Activated naive CD4-positive, alpha-beta T cell treated with anti-CD3 and anti-CD28 coated beads, Interleukin-2, amount 50 U/mL, for 72 hours (primary cell): Measurements from ENCODE around the gene UCP3. TPM values are rescaled to one million over a fixed set of nuclear protein-coding genes. Genes with fewer than 3 reads are reported as not detected.
"Not testable (repeated sequence)": the region's sequence is repeated elsewhere in the genome, so short reads cannot be mapped to it uniquely, and the experiment has no call there.

Experiments used
- ATAC-seq, 2 donors: fragments of 150-1000 bp; cut with Tn5 transposase; 2 replicates each; pipeline ENCODE4 v1.10.0; 2021; ENCODE audit warnings: mild to moderate bottlenecking in 2 of 2, moderate library complexity in 2 of 2
- DNase-seq, 2 donors: peaks; one replicate each; pipeline ENCODE4 v3.0.0; 2021 to 2022; ENCODE audit warnings: low spot score in 2 of 2
- H3K27ac Mint-ChIP-seq, 2 donors: one replicate each; pipeline ENCODE4 v1.8.0; 2022; ENCODE audit warnings: mild to moderate bottlenecking in 2 of 2, mixed read lengths in 2 of 2
- H3K36me3 Mint-ChIP-seq, 2 donors: one replicate each; pipeline ENCODE4 v1.8.0; 2022; ENCODE audit warnings: mixed read lengths in 2 of 2
- H3K9me3 Mint-ChIP-seq, 2 donors: one replicate each; pipeline ENCODE4 v1.8.0; 2022; ENCODE audit warnings: mixed read lengths in 2 of 2
- total RNA-seq, 2 donors: library from RNA; stranded (reverse); gene quantifications; one replicate each; pipeline ENCODE4 v1.2.3, GENCODE V29; 2022

The UCP3 gene
- total RNA-seq, 2 donors from 2014 or later, result 1.5 to 2.7 TPM

DNA sequence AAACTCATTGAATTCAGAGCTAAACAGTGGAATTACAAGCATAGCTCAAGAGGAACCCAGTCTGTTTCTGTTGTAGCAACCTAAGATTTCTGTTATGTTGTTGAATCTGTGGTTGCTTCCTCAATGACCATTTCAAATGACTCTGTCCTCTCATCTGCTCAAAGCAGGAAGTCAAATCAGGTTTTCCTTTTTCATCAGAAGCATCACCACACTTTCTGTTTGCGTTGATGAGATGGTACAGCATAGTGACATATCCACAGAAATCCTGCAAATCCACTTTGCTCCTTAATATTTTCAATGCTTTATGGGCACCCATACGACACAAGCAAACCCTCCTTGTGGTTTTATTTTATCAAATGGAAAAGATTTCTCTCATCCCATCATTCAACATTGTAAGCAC lies 13.6 kb downstream of the UCP3 start:
- no peak for DNase-seq
- Mint-ChIP-seq H3K9me3 (no peaks in the 10 kb centered on the region), H3K36me3 (no peaks in the 10 kb centered on the region), H3K27ac (peak overlapping the region; percentile 94 to 99)
- ATAC-seq, result peak; percentile 82 to 87

DNA sequence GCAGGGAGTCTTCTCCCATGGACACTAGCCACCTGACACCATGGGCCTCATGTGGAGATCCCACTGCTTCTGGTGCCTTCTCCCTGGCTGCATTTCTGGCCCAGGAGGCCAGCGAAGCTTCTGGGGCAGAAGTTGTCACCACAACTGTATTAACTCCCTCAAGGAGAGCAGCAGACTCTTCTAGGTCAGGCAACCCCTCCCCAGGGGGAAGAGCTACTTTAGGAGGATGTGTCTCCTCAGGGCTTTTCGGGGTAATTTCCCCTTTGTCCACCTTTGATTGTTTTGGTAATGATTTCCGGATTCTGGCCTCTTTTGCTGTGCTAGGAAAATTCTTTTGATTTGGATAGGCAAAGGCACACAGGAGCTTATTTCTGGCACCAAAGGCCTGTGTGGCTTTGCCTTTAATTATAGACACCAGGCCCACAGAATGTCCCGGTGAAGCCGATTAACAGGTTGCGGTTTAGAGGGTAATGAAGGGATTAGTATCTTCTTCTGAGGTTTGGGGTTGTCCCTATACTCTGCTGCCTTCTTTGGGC lies 17.3 kb downstream of the UCP3 start:
- H3K9me3 Mint-ChIP-seq, result no peaks in the 10 kb centered on the region
- no peaks in the 10 kb centered on the region for H3K36me3 Mint-ChIP-seq
- ATAC-seq, result no peak
- no peak for DNase-seq
- peak overlapping the region in 1 of 2 donors; percentile 99 for H3K27ac Mint-ChIP-seq

DNA sequence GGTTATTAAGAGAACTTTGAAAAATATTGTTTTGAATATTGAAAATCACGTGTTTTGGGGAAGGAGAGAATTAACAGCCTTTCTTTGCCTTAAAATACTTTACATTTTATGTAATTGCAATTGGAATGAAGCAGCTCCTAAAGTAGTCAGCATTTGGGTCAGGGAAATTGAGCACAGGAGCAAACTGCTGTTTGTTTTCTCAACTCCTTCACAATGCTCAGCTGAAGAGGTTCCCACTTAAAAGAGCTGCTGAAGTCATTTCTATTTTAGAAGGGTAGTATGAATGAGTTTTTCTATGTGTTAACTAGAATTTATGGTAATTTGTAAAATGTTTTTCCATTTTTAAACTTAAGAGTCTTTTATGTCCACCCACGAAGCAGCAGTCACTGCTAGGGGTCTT lies 18.2 kb downstream of the UCP3 start:
- Mint-ChIP-seq H3K36me3 (no peaks in the 10 kb centered on the region), H3K9me3 (no peaks in the 10 kb centered on the region), H3K27ac (peak overlapping the region in 1 of 2 donors; percentile 99)
- no peak for DNase-seq
- ATAC-seq, result no peak

DNA sequence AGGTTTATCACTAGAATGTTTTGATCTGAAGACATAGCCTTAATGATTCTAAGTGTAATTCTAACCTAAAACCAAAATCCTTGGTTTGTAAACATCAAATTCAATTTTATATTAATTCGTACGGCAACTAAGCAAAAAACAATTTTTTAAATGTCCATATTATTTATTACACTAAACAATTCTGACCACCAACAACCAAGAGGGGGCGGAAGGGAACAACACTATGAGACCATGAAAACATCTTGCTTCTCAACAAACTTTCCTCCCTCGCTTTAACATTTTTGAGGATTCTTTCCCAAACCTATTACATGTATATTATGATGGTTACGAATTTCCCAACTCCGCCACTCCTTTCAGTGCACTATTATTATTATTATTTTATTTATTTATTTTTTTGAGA lies 19.7 kb downstream of the UCP3 start:
- H3K27ac Mint-ChIP-seq, result no peak overlapping the region
- no peaks in the 10 kb centered on the region for H3K9me3 Mint-ChIP-seq
- H3K36me3 Mint-ChIP-seq, result no peaks in the 10 kb centered on the region
- no peak for DNase-seq
- ATAC-seq, result no peak

GRCh38 chr11:73988227-73988626 lies 20.7 kb downstream of the UCP3 start:
- no peak for DNase-seq
- no peak for ATAC-seq
- no peak overlapping the region for H3K27ac Mint-ChIP-seq
- no peaks in the 10 kb centered on the region for H3K9me3 Mint-ChIP-seq
- peaks cover 5 to 7% of the 10 kb centered on the region in 2 donors for H3K36me3 Mint-ChIP-seq

DNA sequence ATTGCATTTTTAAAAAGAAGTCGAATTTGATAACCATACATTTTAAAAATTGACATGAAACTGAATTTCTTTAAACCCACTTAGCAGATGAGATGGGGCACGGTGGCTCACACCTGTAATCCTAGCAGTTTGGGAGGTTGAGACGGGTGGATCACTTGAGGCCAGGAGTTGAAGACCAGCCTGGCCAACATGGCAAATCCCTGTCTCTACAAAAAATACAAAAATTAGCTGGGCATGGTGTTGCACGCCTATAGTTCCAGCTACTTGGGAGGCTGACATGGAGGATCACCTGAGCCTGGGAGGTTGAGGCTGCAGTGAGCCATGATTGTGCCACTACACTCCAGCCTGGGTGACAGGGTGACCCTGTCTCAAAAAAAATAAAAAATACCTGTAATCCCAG lies 23.2 kb downstream of the UCP3 start:
- DNase-seq, ATAC-seq, H3K9me3 Mint-ChIP-seq: not testable (repeated sequence)
- H3K36me3 Mint-ChIP-seq, result peaks cover 31% of the 10 kb centered on the region in 2 donors
- H3K27ac Mint-ChIP-seq, result peak overlapping the region; percentile 88 to 100

DNA sequence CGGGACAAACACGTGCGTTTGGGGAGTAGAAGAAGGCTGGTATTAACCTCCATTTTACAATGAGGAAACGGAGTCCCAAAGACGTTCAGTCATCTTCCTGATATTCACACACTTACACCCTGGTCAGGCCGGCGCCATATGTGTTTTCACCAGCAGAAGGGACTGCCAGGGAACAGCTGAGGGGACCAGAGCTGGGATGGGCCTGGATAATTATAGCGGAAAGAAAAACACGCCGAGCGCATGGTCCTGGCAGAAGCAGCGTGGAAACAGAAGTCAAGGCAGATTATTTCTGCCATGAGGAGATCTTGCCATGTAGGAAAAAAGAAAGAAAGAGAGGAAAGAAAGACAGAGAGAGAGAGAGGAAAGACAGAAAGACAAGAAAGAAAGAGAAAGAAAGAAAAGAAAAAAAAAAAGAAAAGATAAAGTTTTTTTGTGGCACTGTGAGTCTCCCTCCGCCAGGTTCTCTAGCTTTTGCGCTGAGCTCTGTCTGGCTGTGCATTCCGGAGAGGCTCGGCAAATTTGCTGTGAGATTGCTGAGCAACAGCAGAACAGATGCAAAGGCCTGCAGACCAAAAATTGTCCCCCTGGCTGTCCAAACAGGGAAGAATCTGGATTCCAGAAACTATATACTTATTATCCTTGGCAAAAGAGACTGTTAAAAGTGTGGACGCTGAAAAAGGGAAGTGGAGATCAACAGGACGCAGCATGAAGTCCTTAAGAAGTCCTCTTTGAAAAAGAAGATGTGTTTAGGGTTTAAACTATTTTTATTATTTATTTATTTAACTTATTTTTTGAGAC lies 24.9 kb downstream of the UCP3 start:
- Mint-ChIP-seq H3K36me3 (peaks cover 43 to 47% of the 10 kb centered on the region in 2 donors), H3K9me3 (no peaks in the 10 kb centered on the region), H3K27ac (peak overlapping the region; percentile 100)
- DNase-seq (no peak), ATAC-seq (no peak)

DNA sequence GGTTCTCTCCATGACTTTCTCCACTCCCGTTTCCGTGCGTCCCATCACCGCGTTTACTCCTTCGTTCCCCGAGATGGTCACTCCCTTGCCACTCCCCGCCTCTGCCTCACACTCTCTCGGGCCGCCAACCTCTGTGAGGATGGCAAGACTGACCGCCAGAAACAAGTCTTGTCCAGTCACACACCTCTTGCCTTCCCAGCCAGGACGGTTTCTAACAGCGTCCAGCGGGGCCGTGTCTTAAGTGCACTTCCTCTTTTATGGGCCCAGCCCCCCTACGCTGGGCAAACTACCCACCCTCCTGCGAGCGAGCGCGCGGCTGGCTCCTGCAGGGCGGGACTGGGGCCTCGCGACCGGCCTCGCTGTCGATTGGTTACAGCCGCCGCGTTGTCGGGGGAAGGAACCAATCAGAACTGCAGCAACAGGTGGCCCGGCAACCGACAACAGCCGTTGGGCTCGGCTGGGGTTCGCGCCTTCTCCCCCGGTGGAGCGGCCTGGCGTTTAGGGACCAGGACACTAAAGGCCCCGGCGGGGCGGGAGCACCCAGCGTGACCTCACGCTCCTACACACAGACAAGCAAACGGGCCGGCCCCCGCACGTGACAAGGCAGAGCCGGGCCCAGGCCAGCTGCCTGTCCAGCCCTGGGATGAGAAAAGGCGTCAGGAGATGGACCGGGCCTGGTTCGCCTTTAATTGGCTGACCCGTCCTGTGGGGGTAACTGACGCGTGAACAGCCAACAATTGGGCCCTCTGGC lies 25.7 kb downstream of the UCP3 start:
- Mint-ChIP-seq H3K36me3 (peaks cover 50 to 55% of the 10 kb centered on the region in 2 donors), H3K9me3 (no peaks in the 10 kb centered on the region), H3K27ac (peak overlapping the region; percentile 100)
- peak; percentile 91 to 96 for DNase-seq
- peak; percentile 80 to 84 for ATAC-seq

DNA sequence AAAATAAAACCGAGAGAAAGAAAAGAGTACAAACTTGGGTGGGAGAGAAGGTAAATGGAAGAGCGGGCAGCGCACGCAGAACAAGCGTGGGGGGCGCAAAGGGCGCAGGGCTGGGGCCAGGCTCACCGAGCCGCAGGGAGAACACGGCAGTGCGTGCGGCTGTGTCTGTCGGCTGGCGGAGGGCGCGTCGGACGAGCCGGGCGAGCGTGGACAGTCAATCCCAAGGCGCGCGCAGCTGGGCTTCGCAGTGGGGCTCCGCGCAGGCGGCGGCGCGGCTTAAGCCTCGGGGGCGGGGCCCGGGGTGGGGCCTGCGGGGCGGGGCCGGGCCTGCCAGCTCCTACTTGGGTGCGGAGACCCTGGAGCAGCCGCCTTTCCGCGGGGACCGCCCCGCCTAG lies 26.3 kb downstream of the UCP3 start, which contains the start of gene UCP2:
TSS of gene UCP2 (minus strand) at position 249 of the 395 bp plus-strand sequence. CDS start 4,465 bp downstream, outside the sequence.
- DNase-seq (peak; percentile 89 to 90), ATAC-seq (peak; percentile 69 to 74)
- H3K27ac Mint-ChIP-seq, result peak within 1 kb of the TSS; percentile 100
- peaks cover 56 to 61% of the 10 kb centered on the region in 2 donors for H3K36me3 Mint-ChIP-seq
- no peaks in the 10 kb centered on the region for H3K9me3 Mint-ChIP-seq

GRCh38 chr11:73981051-73981805 lies 27.7 kb downstream of the UCP3 start:
- ATAC-seq (no peak), DNase-seq (no peak)
- no peaks in the 10 kb centered on the region for H3K9me3 Mint-ChIP-seq
- peaks cover 70 to 74% of the 10 kb centered on the region in 2 donors for H3K36me3 Mint-ChIP-seq
- peak overlapping the region; percentile 100 for H3K27ac Mint-ChIP-seq

DNA sequence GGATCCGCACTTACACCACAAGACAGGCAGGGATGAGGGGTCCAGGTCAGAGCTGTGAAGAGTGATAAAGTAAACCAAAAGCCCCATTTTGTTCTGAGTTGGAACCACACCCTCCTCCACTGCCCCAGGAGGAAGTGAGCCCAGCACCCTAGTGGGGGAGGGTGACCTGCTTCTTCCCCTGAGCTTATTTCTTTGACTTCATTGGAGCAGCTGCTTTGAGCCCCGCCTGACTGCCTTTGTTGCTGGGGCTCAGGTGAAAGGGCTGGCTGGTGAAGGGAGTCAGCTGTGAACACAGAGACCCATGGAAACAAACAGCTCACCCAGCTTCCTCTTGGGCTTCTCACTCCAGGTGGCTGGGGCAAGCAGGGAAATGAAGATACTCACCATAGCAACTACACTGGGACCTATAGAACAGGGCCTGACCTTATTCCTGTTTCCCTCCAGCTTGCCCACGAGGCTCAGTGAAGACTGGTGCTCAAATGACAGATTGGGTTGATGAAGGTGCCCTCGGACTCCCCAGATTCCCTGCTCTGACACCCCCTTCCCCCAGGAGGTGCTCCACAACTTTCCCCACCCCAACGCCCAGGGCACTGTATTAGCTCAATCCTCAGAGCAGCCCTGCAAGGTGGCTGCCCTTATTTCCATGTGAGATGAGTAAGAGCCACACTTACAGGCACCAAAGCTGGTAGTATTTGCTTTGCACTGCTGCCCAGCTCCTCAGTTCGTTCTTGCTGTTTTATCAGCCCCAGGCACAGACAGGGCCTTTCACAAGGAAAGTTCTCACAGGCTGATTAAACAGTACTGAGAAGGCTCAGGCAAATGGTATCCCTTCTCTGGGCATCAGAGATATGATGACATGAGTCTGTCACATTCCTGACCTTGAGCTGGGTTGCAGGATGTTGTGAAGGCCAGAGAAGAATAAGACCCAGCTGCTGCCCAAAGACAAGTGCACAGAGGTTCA lies 28.6 kb downstream of the UCP3 start:
- peaks cover 75 to 84% of the 10 kb centered on the region in 2 donors for H3K36me3 Mint-ChIP-seq
- peak overlapping the region; percentile 95 to 100 for H3K27ac Mint-ChIP-seq
- ATAC-seq (peak; percentile 8 to 36), DNase-seq (peak; percentile 68 to 73)
- H3K9me3 Mint-ChIP-seq, result no peaks in the 10 kb centered on the region

- Mint-ChIP-seq H3K36me3 (peaks cover 74 to 94% of the 10 kb centered on the region in 2 donors), H3K9me3 (no peaks in the 10 kb centered on the region), H3K27ac (peak overlapping the region; percentile 95 to 100)
- DNase-seq, result no peak
- ATAC-seq, result no peak
Observed at GRCh38 chr11:73978576-73979086, 30.3 kb downstream of the UCP3 start.

DNA sequence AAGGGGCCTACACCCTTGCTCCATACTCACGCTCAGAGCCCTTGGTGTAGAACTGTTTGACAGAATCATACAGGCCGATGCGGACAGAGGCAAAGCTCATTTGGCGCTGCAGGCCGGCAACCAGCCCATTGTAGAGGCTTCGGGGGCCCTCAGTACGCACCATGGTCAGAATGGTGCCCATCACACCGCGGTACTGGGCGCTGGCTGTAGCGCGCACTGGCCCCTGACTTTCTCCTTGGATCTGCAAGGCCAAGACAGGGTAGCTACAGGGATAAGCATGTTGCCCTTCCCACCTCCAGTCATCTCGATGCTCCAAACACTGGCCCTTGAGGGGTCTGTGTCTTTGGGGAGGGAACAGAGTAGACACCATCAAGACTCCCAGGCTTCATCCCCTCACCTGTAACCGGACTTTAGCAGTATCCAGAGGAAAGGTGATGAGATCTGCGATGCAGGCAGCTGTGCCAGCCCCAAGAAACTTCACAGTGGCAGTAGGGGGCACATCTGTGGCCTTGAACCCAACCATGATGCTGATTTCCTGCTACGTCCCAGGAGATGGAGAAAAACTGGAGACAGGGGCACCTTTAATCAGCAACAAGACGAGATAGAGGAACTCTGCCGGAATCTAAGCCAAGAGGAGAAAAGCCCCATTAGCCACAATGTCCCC lies 30.9 kb downstream of the UCP3 start:
- ATAC-seq, result no peak
- Mint-ChIP-seq H3K36me3 (peaks cover 68 to 87% of the 10 kb centered on the region in 2 donors), H3K9me3 (no peaks in the 10 kb centered on the region), H3K27ac (peak overlapping the region; percentile 95 to 100)
- no peak for DNase-seq

DNA sequence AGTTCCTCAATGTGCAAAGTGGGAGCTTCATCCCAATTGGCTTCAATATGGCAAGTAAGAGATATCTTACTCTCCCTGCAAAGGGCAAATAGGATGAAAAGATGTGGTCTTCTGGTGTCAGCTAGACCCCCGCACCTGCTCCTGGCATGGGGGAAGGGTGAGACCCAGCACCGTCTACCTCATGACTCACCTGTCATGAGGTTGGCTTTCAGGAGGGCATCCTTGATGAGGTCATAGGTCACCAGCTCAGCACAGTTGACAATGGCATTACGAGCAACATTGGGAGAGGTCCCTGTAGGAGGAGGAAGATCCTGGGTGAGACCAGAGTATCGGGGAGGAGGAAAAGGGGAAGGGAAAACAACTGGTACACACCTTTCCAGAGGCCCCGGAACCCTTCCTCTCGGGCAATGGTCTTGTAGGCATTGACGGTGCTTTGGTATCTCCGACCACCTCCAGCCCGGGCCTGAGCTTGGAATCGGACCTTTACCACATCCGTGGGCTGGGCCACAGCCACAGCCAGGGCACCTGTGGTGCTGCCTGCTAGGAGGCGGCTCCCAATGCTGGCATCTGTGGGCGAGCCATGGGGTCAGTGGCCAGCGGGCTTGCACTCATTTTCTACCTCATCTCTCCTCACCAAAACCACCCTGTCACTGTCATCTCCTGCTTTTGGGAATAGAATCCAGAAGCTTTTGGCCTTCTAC lies 32.3 kb downstream of the UCP3 start:
- Mint-ChIP-seq H3K27ac (peak overlapping the region; percentile 63 to 95), H3K36me3 (peaks cover 56 to 74% of the 10 kb centered on the region in 2 donors), H3K9me3 (no peaks in the 10 kb centered on the region)
- no peak for DNase-seq
- ATAC-seq, result no peak

DNA sequence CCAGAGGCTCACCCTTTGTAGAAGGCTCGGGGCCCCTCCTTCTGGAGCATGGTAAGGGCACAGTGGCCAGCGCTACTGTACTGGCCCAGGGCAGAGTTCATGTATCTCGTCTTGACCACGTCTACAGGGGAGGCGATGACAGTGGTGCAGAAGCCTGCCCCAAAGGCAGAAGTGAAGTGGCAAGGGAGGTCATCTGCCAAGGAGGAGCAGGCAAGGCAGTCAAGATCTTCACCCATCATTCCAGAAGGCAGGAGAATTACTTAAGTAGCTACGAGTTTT lies 33.5 kb downstream of the UCP3 start:
- Mint-ChIP-seq H3K9me3 (no peaks in the 10 kb centered on the region), H3K27ac (peak overlapping the region; percentile 42 to 85), H3K36me3 (peaks cover 45 to 62% of the 10 kb centered on the region in 2 donors)
- ATAC-seq (no peak), DNase-seq (no peak)
